Spleen (tissue), 11 donors: ENCODE results near the gene TNFSF15. TPM values are rescaled to one million over a fixed set of nuclear protein-coding genes. Genes with fewer than 3 reads are reported as not detected.

ENCODE experiments used
- DNase-seq: peaks from one replicate; pipeline ENCODE4 v3.0.0-alpha.2; 2020
- H3K27ac ChIP-seq, 8 donors: fragments of 200-600 bp; sonication (generic) in 7 of 8; 1 replicate in 4 of 8; 2 replicates in 4 of 8; pipeline versions ENCODE4 v1.5.0 to v1.8.0; 2016 to 2021; ENCODE audit warnings: inconsistent platforms in 4 of 8, mild to moderate bottlenecking in 4 of 8, moderate library complexity in 1 of 8
- H3K27me3 ChIP-seq, 7 donors: fragments of 200-600 bp; sonication (generic) in 6 of 7; replicated peaks in 1 of 7; 1 replicate in 4 of 7; 2 replicates in 3 of 7; pipeline versions ENCODE4 v1.5.0 to v1.8.0; 2016 to 2021; ENCODE audit warnings: inconsistent platforms in 3 of 7, mild to moderate bottlenecking in 1 of 7
- H3K36me3 ChIP-seq, 6 donors: fragments of 200-600 bp; sonication (generic) in 5 of 6; 1 replicate in 4 of 6; 2 replicates in 2 of 6; pipeline versions ENCODE4 v1.5.0 to v1.8.0; 2016 to 2021; ENCODE audit warnings: inconsistent platforms in 2 of 6
- H3K4me1 ChIP-seq, 6 donors: fragments of 200-600 bp; sonication (generic) in 5 of 6; 1 replicate in 3 of 6; 2 replicates in 3 of 6; pipeline versions ENCODE4 v1.5.0 to v1.8.0; 2016 to 2021; ENCODE audit warnings: inconsistent platforms in 3 of 6
- H3K4me3 ChIP-seq, 8 donors: fragments of 200-600 bp; sonication (generic) in 7 of 8; 1 replicate in 4 of 8; 2 replicates in 4 of 8; pipeline versions ENCODE4 v1.5.0 to v1.8.0; 2016 to 2021; ENCODE audit warnings: inconsistent platforms in 4 of 8, mild to moderate bottlenecking in 4 of 8, moderate library complexity in 2 of 8
- H3K9me3 ChIP-seq, 8 donors: fragments of 200-600 bp; sonication (generic) in 7 of 8; 1 replicate in 4 of 8; 2 replicates in 4 of 8; pipeline versions ENCODE4 v1.5.0 to v1.8.0; 2016 to 2021; ENCODE audit warnings: inconsistent platforms in 4 of 8
- CTCF ChIP-seq, 11 experiments: fragments of 200-600 bp in 7 of 11; fragments of 450-650 bp in 4 of 11; sonication (generic) in 4 of 11; IDR thresholded peaks in 8 of 11; conservative IDR thresholded peaks in 3 of 11; 1 replicate in 7 of 11; 2 replicates in 4 of 11; pipeline versions ENCODE4 v1.4.0 to v1.8.0; 2016 to 2021; ENCODE audit warnings: antibody characterized with exemption in 11 of 11, inconsistent platforms in 4 of 11, mild to moderate bottlenecking in 1 of 11
- POLR2A ChIP-seq, 3 donors: fragments of 450-650 bp; IDR thresholded peaks; one replicate each; pipeline ENCODE4 v1.5.1; 2017; ENCODE audit warnings: antibody characterized with exemption in 3 of 3, mild to moderate bottlenecking in 1 of 3
- POLR2AphosphoS5 ChIP-seq, 3 donors: sonication (generic); formaldehyde crosslinking; IDR thresholded peaks; one replicate each; pipeline ENCODE4 v1.5.1; 2017; ENCODE audit warnings: antibody characterized with exemption in 3 of 3
- WGBS, 5 donors: extraction: QIAGEN DNeasy Blood & Tissue Kit in 3 of 5; methylation state at CpG; one replicate each; pipeline versions ENCODE4 v1.1.5 to v1.1.7; 2013 to 2018; 5-methylcytosine and 5-hydroxymethylcytosine counted together
- intact Hi-C: fragments of 100-400 bp; cut with DNase I; formaldehyde crosslinking; loops from one replicate; pipeline ENCODE4 v1.15.0; 2023; ENCODE audit warnings: low total_unique reads
- polyA plus RNA-seq, 3 donors: library from polyadenylated mRNA; stranded (reverse); fragments of 200-250 nt; gene quantifications; one replicate each; pipeline ENCODE4 v1.2.1, GENCODE V29; 2013
- total RNA-seq, 7 donors: library from RNA; depleted of rRNA in 3 of 7; stranded (reverse); fragments of >200 nt in 3 of 7; fragmentation: NEBNext Ultra II Directional in 4 of 7; extraction: Animal tissue kit (Norgen Biotek cat#: 25700) in 4 of 7; gene quantifications; one replicate each; pipeline versions ENCODE4 v1.1.0 to v1.2.1, GENCODE V29; 2016 to 2021
- donor health status: healthy with polysubstance abuse.
- donor health status: DM: no; HTN: no; CAD: no; lungs with moderate emphysema.
- donor health status: DM: no; HTN: no; CAD: no.
- donor health status: Bipolar disorder and iron deficiency.
- donor health status: healthy.
- donor health status: DM: no; HTN: no; CAD: no.
- donor health status: DM: yes; HTN: yes; CAD: no.

Gene TNFSF15
- total and polyA plus RNA-seq, 10 donors, result 0.22 to 1.8 (median 0.60) TPM

GRCh38 chr9:114789006-114789405, 16.8 kb downstream of the TNFSF15 start:
- no peaks in the 10 kb centered on the region for H3K9me3 ChIP-seq
- 96 to 99% (median 97%) methylated on average over 3 of the region's 3 CpGs for WGBS, 5 donors
- no peak overlapping the region for H3K4me3 ChIP-seq
- H3K36me3 ChIP-seq, result no peaks in the 10 kb centered on the region
- no peak for DNase-seq
- intact Hi-C loops, result no loop called here
- no peaks in the 10 kb centered on the region for H3K27me3 ChIP-seq
- no peak for TF ChIP-seq POLR2AphosphoS5 (IDR thresholded peaks at IDR 0.05)
- TF ChIP-seq CTCF (IDR thresholded peaks at IDR 0.05 in 8 of 11, conservative IDR thresholded peaks at IDR 0.05 in 3 of 11), result no peak
- no peak for TF ChIP-seq POLR2A (IDR thresholded peaks at IDR 0.05)
- no peak overlapping the region for H3K27ac ChIP-seq
- peaks cover 0 to 23% (median 13%) of the 10 kb centered on the region in 6 donors for H3K4me1 ChIP-seq

GRCh38 chr9:114787781-114788498, 17.9 kb downstream of the TNFSF15 start:
- Histone ChIP-seq H3K9me3 (no peaks in the 10 kb centered on the region), H3K4me1 (peaks cover 0 to 25% (median 13%) of the 10 kb centered on the region in 6 donors), H3K4me3 (no peak overlapping the region), H3K27ac (no peak overlapping the region), H3K27me3 (no peaks in the 10 kb centered on the region), H3K36me3 (no peaks in the 10 kb centered on the region)
- intact Hi-C loops, result no loop called here
- TF ChIP-seq POLR2A (IDR thresholded peaks at IDR 0.05), result no peak
- TF ChIP-seq POLR2AphosphoS5 (IDR thresholded peaks at IDR 0.05), result no peak
- no peak for TF ChIP-seq CTCF (IDR thresholded peaks at IDR 0.05 in 8 of 11, conservative IDR thresholded peaks at IDR 0.05 in 3 of 11)
- DNase-seq, result no peak
- 83 to 95% (median 90%) methylated on average over 4 of the region's 4 CpGs for WGBS, 5 donors

- Histone ChIP-seq H3K27me3 (no peaks in the 10 kb centered on the region), H3K4me3 (no peak overlapping the region), H3K36me3 (no peaks in the 10 kb centered on the region), H3K27ac (no peak overlapping the region), H3K9me3 (no peaks in the 10 kb centered on the region), H3K4me1 (peaks cover 0 to 25% (median 13%) of the 10 kb centered on the region in 6 donors)
- TF ChIP-seq POLR2A (IDR thresholded peaks at IDR 0.05), result no peak
- TF ChIP-seq POLR2AphosphoS5 (IDR thresholded peaks at IDR 0.05), result no peak
- no peak for TF ChIP-seq CTCF (IDR thresholded peaks at IDR 0.05 in 8 of 11, conservative IDR thresholded peaks at IDR 0.05 in 3 of 11)
- DNase-seq, result no peak
- WGBS, 5 donors, result 77 to 92% (median 83%) methylated on average over 2 of the region's 2 CpGs
- intact Hi-C loops, result no loop called here
Observed at GRCh38 chr9:114787214-114787613, 18.6 kb downstream of the TNFSF15 start.

GRCh38 chr9:114785866-114786650, 19.8 kb downstream of the TNFSF15 start:
- WGBS, 5 donors, result 62 to 79% (median 70%) methylated on average over 5 of the region's 5 CpGs

More at GRCh38 chr9:114785866-114786650, 19.8 kb downstream of the TNFSF15 start:
- H3K27me3 ChIP-seq, result no peaks in the 10 kb centered on the region
- H3K27ac ChIP-seq, result no peak overlapping the region
- intact Hi-C loops, result no loop called here
- no peaks in the 10 kb centered on the region for H3K9me3 ChIP-seq
- H3K4me3 ChIP-seq, result no peak overlapping the region
- TF ChIP-seq POLR2AphosphoS5 (IDR thresholded peaks at IDR 0.05) (no peak), POLR2A (IDR thresholded peaks at IDR 0.05) (no peak), CTCF (IDR thresholded peaks at IDR 0.05 in 8 of 11, conservative IDR thresholded peaks at IDR 0.05 in 3 of 11) (no peak)
- peaks cover 0 to 25% (median 13%) of the 10 kb centered on the region in 6 donors for H3K4me1 ChIP-seq
- no peaks in the 10 kb centered on the region for H3K36me3 ChIP-seq
- DNase-seq, result no peak
